Neural cell (in vitro differentiated cells): Measurements from ENCODE around the gene SZT2. TPM values are rescaled to one million over a fixed set of nuclear protein-coding genes. Genes with fewer than 3 reads are reported as not detected.

Experiments
- H2AFZ ChIP-seq: fragments of 200-600, 300-800 bp; sonication (generic), shearing (Covaris generic); 2 replicates; pipeline ENCODE4 v1.6.0; 2014; ENCODE audit warnings: low read depth, mild to moderate bottlenecking, antibody characterized with exemption, low read length, moderate library complexity
- H3F3A ChIP-seq: fragments of 200-600 bp; shearing (Covaris generic); 2 replicates; pipeline ENCODE4 v1.6.1; 2016; ENCODE audit warnings: mild to moderate bottlenecking, moderate library complexity, mixed read lengths, antibody characterized with exemption, low read length; ENCODE audit not compliant: insufficient read depth, poor library complexity, severe bottlenecking
- H3K27ac ChIP-seq: fragments of 200-600, 300-800 bp; sonication (generic), shearing (Covaris generic); 2 replicates; pipeline ENCODE4 v1.5.1; 2014; ENCODE audit warnings: mild to moderate bottlenecking, low read length, moderate library complexity
- H3K27me3 ChIP-seq: fragments of 300-800, 200-600 bp; sonication (generic), shearing (Covaris generic); 2 replicates; pipeline ENCODE4 v1.6.0; 2014; ENCODE audit warnings: mild to moderate bottlenecking, low read depth, low read length, moderate library complexity; ENCODE audit not compliant: insufficient read depth
- H3K36me3 ChIP-seq: fragments of 300-800, 200-600 bp; sonication (generic), shearing (Covaris generic); 2 replicates; pipeline ENCODE4 v1.5.1; 2014; ENCODE audit warnings: mild to moderate bottlenecking, antibody characterized with exemption, low read length, moderate library complexity; ENCODE audit not compliant: insufficient read depth
- H3K4me2 ChIP-seq: fragments of 300-800, 200-600 bp; sonication (generic), shearing (Covaris generic); 2 replicates; pipeline ENCODE4 v1.6.0; 2014; ENCODE audit warnings: mild to moderate bottlenecking, low read length
- H3K4me3 ChIP-seq: fragments of 300-800, 200-600 bp; sonication (generic), shearing (Covaris generic); 2 replicates; pipeline ENCODE4 v1.5.1; 2014; ENCODE audit warnings: mild to moderate bottlenecking, low read length, moderate library complexity
- H3K79me2 ChIP-seq: fragments of 200-600 bp; shearing (Covaris generic); replicated peaks from 2 replicates; pipeline ENCODE4 v1.6.0; 2014; ENCODE audit warnings: mild to moderate bottlenecking, low read length, moderate library complexity; ENCODE audit not compliant: insufficient read depth
- H3K9ac ChIP-seq: fragments of 300-800, 200-600 bp; sonication (generic), shearing (Covaris generic); 2 replicates; pipeline ENCODE4 v1.6.1; 2016; ENCODE audit warnings: mild to moderate bottlenecking, low read length, mixed read lengths
- H3K9me2 ChIP-seq: fragments of 200-600 bp; shearing (Covaris generic); 2 replicates; pipeline ENCODE4 v1.6.1; 2016; ENCODE audit warnings: mild to moderate bottlenecking, low read length, mixed read lengths; ENCODE audit not compliant: insufficient read depth
- H3K9me3 ChIP-seq: fragments of 200-600, 300-800 bp; sonication (generic), shearing (Covaris generic); 2 replicates; pipeline ENCODE4 v1.6.1; 2016; ENCODE audit warnings: mild to moderate bottlenecking, mixed run types, low read length, moderate library complexity, mixed read lengths
- H4K20me1 ChIP-seq: fragments of 200-600 bp; shearing (Covaris generic); 2 replicates; pipeline ENCODE4 v1.6.1; 2016; ENCODE audit warnings: mild to moderate bottlenecking, mixed run types; ENCODE audit not compliant: insufficient read depth
- EP300 ChIP-seq: fragments of 450-650 bp; conservative IDR thresholded peaks from 2 replicates; pipeline ENCODE4 v1.6.1; 2014; ENCODE audit warnings: antibody characterized with exemption, mild to moderate bottlenecking, moderate library complexity; ENCODE audit not compliant: poor library complexity, severe bottlenecking
- EZH2 ChIP-seq: fragments of 200-600, 300-800 bp; shearing (Covaris generic), sonication (generic); IDR thresholded peaks from 2 replicates; pipeline ENCODE4 v1.6.1; 2014; ENCODE audit warnings: antibody characterized with exemption, low read length, borderline replicate concordance, mild to moderate bottlenecking; ENCODE audit not compliant: insufficient read depth, poor library complexity, severe bottlenecking
- MXI1 ChIP-seq: fragments of 450-650 bp; conservative IDR thresholded peaks from 2 replicates; pipeline ENCODE4 v1.6.1; 2014; ENCODE audit warnings: antibody characterized with exemption, mild to moderate bottlenecking; ENCODE audit not compliant: poor library complexity, severe bottlenecking
- POLR2AphosphoS5 ChIP-seq: IDR thresholded peaks from 2 replicates; pipeline ENCODE4 v1.6.1; 2012
- RAD21 ChIP-seq: fragments of 450-650 bp; conservative IDR thresholded peaks from 2 replicates; pipeline ENCODE4 v1.6.1; 2014; ENCODE audit warnings: antibody characterized with exemption, mild to moderate bottlenecking, moderate library complexity
- SMC3 ChIP-seq: fragments of 450-650 bp; conservative IDR thresholded peaks from 2 replicates; pipeline ENCODE4 v1.6.1; 2014; ENCODE audit warnings: antibody characterized with exemption, mild to moderate bottlenecking, moderate library complexity; ENCODE audit not compliant: poor library complexity
- TAF1 ChIP-seq: IDR thresholded peaks from 2 replicates; pipeline ENCODE4 v1.6.1; 2012; ENCODE audit warnings: low read depth
- polyA plus RNA-seq: library from polyadenylated mRNA; depleted of rRNA; stranded (reverse); fragments of >200 nt; gene quantifications from 2 replicates; pipeline ENCODE4 v1.2.3, GENCODE V29; 2014
- TF ChIP-seq, protein P1 (sequence below): fragments of 450-650 bp; IDR thresholded peaks from 2 replicates; pipeline ENCODE4 v1.5.1; 2014; ENCODE audit warnings: antibody characterized with exemption, mild to moderate bottlenecking, moderate library complexity; ENCODE audit not compliant: poor library complexity, severe bottlenecking
- TF ChIP-seq, protein P2 (sequence below): IDR thresholded peaks from 2 replicates; pipeline ENCODE4 v1.6.1; 2012; ENCODE audit warnings: borderline replicate concordance

The SZT2 gene
- polyA plus RNA-seq, 1 donor from 2014 or later = 6.6 TPM

DNA sequence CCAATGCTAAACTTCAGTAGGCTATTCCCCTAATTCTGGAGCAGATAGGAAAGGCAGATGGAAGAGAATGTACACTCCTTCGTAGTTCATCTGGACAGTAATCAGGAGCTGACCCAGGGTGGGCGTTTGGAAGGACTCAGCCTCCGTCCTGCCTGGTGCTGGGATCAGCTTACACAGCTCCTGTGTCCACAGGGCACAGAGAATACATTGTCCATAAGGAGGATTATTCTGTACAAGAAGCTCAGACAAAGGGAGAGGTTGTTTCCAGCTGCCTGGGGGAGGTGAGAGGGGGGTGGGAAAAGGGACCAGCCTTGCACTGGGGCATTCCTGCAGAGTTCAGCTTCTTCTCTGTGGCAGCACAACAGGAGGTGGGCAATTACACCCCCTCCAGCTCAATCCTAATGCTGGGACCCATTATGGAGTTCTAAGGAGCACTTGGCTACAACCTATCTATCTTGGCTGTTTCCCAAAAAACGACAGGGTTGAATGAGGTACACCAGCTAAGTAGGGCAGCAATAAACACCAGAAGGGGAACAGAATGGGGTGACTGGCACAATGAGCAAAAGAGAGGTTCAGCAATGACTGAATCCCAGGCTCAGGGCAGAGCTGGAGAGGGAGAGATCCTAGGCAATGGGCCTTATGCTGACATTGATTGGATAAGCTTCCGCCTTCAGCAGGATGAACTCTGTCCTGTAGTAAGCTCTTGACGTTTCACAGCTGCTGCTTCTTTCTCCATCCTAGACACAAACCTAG, 7.5 kb upstream of the SZT2 start:
- Histone ChIP-seq H3K9me3 (no peaks in the 10 kb centered on the region), H4K20me1 (no peaks in the 10 kb centered on the region), H3K27me3 (no peaks in the 10 kb centered on the region), H2AFZ (no peak overlapping the region), H3K4me2 (no peak overlapping the region), H3K9ac (no peak overlapping the region), H3F3A (no peaks in the 10 kb centered on the region), H3K79me2 (no peaks in the 10 kb centered on the region), H3K9me2 (no peaks in the 10 kb centered on the region), H3K4me3 (no peak overlapping the region), H3K27ac (no peak overlapping the region), H3K36me3 (no peaks in the 10 kb centered on the region)
- TF ChIP-seq SMC3 = no peak
- TF ChIP-seq, protein P1, sequence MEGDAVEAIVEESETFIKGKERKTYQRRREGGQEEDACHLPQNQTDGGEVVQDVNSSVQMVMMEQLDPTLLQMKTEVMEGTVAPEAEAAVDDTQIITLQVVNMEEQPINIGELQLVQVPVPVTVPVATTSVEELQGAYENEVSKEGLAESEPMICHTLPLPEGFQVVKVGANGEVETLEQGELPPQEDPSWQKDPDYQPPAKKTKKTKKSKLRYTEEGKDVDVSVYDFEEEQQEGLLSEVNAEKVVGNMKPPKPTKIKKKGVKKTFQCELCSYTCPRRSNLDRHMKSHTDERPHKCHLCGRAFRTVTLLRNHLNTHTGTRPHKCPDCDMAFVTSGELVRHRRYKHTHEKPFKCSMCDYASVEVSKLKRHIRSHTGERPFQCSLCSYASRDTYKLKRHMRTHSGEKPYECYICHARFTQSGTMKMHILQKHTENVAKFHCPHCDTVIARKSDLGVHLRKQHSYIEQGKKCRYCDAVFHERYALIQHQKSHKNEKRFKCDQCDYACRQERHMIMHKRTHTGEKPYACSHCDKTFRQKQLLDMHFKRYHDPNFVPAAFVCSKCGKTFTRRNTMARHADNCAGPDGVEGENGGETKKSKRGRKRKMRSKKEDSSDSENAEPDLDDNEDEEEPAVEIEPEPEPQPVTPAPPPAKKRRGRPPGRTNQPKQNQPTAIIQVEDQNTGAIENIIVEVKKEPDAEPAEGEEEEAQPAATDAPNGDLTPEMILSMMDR = no peak
- no peak for TF ChIP-seq MXI1
- no peak for TF ChIP-seq RAD21
- TF ChIP-seq EZH2 = no peak
- TF ChIP-seq TAF1 = no peak
- TF ChIP-seq, protein P2, sequence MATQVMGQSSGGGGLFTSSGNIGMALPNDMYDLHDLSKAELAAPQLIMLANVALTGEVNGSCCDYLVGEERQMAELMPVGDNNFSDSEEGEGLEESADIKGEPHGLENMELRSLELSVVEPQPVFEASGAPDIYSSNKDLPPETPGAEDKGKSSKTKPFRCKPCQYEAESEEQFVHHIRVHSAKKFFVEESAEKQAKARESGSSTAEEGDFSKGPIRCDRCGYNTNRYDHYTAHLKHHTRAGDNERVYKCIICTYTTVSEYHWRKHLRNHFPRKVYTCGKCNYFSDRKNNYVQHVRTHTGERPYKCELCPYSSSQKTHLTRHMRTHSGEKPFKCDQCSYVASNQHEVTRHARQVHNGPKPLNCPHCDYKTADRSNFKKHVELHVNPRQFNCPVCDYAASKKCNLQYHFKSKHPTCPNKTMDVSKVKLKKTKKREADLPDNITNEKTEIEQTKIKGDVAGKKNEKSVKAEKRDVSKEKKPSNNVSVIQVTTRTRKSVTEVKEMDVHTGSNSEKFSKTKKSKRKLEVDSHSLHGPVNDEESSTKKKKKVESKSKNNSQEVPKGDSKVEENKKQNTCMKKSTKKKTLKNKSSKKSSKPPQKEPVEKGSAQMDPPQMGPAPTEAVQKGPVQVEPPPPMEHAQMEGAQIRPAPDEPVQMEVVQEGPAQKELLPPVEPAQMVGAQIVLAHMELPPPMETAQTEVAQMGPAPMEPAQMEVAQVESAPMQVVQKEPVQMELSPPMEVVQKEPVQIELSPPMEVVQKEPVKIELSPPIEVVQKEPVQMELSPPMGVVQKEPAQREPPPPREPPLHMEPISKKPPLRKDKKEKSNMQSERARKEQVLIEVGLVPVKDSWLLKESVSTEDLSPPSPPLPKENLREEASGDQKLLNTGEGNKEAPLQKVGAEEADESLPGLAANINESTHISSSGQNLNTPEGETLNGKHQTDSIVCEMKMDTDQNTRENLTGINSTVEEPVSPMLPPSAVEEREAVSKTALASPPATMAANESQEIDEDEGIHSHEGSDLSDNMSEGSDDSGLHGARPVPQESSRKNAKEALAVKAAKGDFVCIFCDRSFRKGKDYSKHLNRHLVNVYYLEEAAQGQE = no peak
- TF ChIP-seq POLR2AphosphoS5 = no peak
- no peak for TF ChIP-seq EP300

DNA sequence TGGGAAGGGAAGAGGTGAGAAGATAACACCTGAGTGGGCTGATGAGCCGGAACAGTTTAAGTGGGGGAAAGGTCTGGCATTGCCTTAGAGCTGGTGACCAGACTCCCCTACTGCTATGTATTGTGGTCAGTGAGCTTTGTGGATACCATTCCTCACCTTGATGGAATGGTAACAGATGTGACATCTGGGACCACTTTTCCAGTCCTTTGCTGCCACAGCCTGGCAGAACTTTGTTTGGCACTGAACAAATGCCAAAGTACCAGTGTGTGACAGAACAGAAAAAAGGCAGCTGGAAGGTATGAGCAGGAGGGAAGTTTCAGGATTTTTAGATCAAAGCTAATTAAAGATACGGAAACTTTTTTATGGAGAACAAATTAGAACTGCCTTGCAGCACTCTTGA, 6.2 kb upstream of the SZT2 start:
- Histone ChIP-seq H3K9me3 (no peaks in the 10 kb centered on the region), H3K79me2 (peaks cover 6% of the 10 kb centered on the region), H2AFZ (no peak overlapping the region), H3K9ac (no peak overlapping the region), H3K9me2 (no peaks in the 10 kb centered on the region), H3F3A (no peaks in the 10 kb centered on the region), H4K20me1 (no peaks in the 10 kb centered on the region), H3K4me3 (no peak overlapping the region), H3K27ac (no peak overlapping the region), H3K36me3 (no peaks in the 10 kb centered on the region), H3K27me3 (no peaks in the 10 kb centered on the region), H3K4me2 (no peak overlapping the region)
- TF ChIP-seq EP300 (no peak), POLR2AphosphoS5 (no peak), TAF1 (no peak), RAD21 (no peak), SMC3 (no peak), EZH2 (no peak), MXI1 (no peak)
- TF ChIP-seq, protein P1 = no peak
- TF ChIP-seq, protein P2 = no peak
